ENCODE results near the gene PIGV.
A peak's percentile ranks its signal among the peaks of the same experiment; 100 is the strongest.
"Not testable (repeated sequence)": the region's sequence is repeated elsewhere in the genome, so short reads cannot be mapped to it uniquely, and the experiment has no call there.

PIGV gene

DNA sequence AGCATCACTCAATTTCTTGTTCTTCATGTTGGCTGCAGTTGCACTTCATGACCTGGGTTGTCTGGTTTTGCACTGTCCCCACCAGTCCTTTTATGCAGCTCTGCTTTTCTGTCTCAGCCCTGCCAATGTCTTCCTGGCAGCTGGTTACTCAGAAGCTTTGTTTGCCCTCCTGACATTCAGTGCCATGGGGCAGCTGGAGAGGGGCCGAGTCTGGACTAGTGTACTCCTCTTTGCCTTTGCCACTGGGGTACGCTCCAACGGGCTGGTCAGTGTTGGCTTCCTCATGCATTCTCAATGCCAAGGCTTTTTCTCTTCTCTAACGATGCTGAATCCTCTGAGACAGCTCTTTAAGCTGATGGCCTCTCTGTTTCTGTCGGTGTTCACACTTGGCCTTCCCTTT is 6.6 kb downstream of the PIGV start:
- Mint-ChIP-seq H3K4me1 (ENCODE audit: low read depth) (peaks cover 54% of the 10 kb centered on the region), H3K9me3 (no peaks in the 10 kb centered on the region), H3K4me3 (no peak overlapping the region), H3K36me3 (ENCODE audit: low read depth) (peaks cover 33% of the 10 kb centered on the region), H3K27ac (no peak overlapping the region), H3K27me3 (ENCODE audit: low read depth) (no peaks in the 10 kb centered on the region)

DNA sequence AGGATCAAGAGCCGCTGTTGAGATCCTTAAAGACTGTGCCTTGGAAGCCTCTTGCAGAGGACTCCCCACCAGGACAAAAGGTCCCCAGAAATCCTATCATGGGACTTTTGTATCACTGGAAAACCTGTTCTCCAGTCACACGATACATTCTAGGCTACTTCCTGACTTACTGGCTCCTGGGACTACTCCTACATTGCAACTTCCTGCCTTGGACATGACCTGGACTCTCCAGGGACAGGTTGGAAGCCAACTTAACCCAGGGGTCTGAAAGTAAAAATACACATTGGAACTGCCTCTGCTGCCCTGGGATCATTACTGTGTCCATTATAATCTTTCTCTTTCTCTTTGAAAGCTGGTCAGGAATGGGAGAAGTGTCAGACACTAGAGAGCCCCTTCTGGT is 9.9 kb downstream of the PIGV start:
- peak overlapping the region; percentile 41 for H3K27ac Mint-ChIP-seq
- peaks cover 53% of the 10 kb centered on the region for H3K4me1 Mint-ChIP-seq (ENCODE audit: low read depth)
- no peaks in the 10 kb centered on the region for H3K27me3 Mint-ChIP-seq (ENCODE audit: low read depth)
- no peaks in the 10 kb centered on the region for H3K9me3 Mint-ChIP-seq
- peaks cover 38% of the 10 kb centered on the region for H3K36me3 Mint-ChIP-seq (ENCODE audit: low read depth)
- no peak overlapping the region for H3K4me3 Mint-ChIP-seq

GRCh38 chr1:26799479-26800142 is 11.9 kb downstream of the PIGV start:
- Mint-ChIP-seq H3K4me3 (peak overlapping the region; percentile 57), H3K36me3 (ENCODE audit: low read depth) (peaks cover 22% of the 10 kb centered on the region), H3K4me1 (ENCODE audit: low read depth) (peaks cover 45% of the 10 kb centered on the region), H3K9me3 (no peaks in the 10 kb centered on the region), H3K27me3 (ENCODE audit: low read depth) (no peaks in the 10 kb centered on the region), H3K27ac (peak overlapping the region; percentile 89)

DNA sequence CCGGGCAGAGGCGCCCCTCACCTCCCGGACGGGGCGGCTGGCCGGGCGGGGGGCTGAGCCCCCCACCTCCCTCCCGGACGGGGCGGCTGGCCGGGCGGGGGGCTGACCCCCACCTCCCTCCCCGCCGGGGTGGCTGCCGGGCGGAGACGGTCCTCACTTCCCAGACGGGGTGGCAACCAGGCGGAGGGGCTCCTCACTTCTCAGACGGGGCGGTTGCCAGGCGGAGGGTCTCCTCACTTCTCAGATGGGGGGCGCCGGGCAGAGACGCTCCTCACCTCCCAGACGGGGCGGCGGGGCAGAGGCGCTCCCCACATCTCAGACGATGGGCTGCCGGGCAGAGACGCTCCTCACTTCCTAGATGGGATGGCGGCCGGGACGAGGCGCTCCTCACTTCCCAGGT is 16.2 kb downstream of the PIGV start:
- not testable (repeated sequence) for H3K9me3 Mint-ChIP-seq, H3K4me3 Mint-ChIP-seq

DNA sequence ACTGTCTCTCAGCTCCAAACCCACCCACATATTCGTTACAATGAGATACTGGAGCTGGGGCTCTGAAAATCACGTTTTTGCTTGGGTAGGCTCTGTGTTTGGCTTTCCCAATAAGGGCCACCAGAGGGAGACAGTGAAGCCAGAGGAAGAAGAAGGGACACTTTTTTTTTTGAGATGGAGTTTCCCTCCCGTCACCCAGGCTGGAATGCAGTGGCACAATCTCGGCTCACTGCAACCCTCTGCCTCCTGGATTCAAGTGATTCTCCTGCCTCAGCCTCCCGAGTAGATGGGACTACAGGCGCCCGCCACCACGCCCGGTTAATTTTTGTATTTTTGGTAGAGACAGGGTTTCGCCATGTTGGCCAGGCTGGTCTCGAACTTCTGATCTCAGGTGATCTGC is 22.4 kb downstream of the PIGV start:
- H3K27me3 Mint-ChIP-seq (ENCODE audit: low read depth); H3K4me3 Mint-ChIP-seq; H3K9me3 Mint-ChIP-seq; H3K36me3 Mint-ChIP-seq (ENCODE audit: low read depth): not testable (repeated sequence)
- peaks cover 28% of the 10 kb centered on the region for H3K4me1 Mint-ChIP-seq (ENCODE audit: low read depth)
- peak overlapping the region; percentile 69 for H3K27ac Mint-ChIP-seq

More for the DNA sequence above, 16.2 kb downstream of the PIGV start:
- peaks cover 40% of the 10 kb centered on the region for H3K4me1 Mint-ChIP-seq (ENCODE audit: low read depth)
- H3K36me3 Mint-ChIP-seq (ENCODE audit: low read depth), result peaks cover 13% of the 10 kb centered on the region
- H3K27me3 Mint-ChIP-seq (ENCODE audit: low read depth); H3K27ac Mint-ChIP-seq: not testable (repeated sequence)

GRCh38 chr1:26811057-26811456 is 23.3 kb downstream of the PIGV start:
- H3K4me3 Mint-ChIP-seq, result no peak overlapping the region

DNA sequence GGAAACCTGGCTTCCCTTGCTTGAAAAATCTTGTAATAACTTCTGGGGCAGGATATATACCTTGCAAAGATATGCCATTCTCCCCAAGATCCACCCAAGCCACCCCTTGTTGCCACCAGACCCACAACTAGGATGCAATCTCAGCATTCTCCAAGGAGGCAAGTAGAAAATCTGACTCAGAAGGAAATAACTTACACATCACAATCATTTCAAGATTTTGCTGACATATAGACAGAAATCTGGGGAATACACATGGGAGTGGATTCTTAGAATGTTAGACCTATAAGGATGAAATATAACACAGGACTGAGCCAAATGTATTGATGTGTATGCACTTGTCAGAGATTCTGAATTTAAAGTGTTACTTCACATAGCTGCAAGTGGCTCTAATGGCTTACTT is 24.0 kb downstream of the PIGV start:
- peaks cover 3% of the 10 kb centered on the region for H3K36me3 Mint-ChIP-seq (ENCODE audit: low read depth)
- H3K4me3 Mint-ChIP-seq, result no peak overlapping the region
- H3K27me3 Mint-ChIP-seq (ENCODE audit: low read depth), result no peaks in the 10 kb centered on the region
- H3K4me1 Mint-ChIP-seq (ENCODE audit: low read depth), result peaks cover 23% of the 10 kb centered on the region
- H3K9me3 Mint-ChIP-seq, result no peaks in the 10 kb centered on the region
- H3K27ac Mint-ChIP-seq, result peak overlapping the region; percentile 53

More at GRCh38 chr1:26811057-26811456, 23.3 kb downstream of the PIGV start:
- peaks cover 4% of the 10 kb centered on the region for H3K36me3 Mint-ChIP-seq (ENCODE audit: low read depth)
- H3K27me3 Mint-ChIP-seq (ENCODE audit: low read depth), result no peaks in the 10 kb centered on the region
- peaks cover 24% of the 10 kb centered on the region for H3K4me1 Mint-ChIP-seq (ENCODE audit: low read depth)
- no peak overlapping the region for H3K27ac Mint-ChIP-seq
- no peaks in the 10 kb centered on the region for H3K9me3 Mint-ChIP-seq

DNA sequence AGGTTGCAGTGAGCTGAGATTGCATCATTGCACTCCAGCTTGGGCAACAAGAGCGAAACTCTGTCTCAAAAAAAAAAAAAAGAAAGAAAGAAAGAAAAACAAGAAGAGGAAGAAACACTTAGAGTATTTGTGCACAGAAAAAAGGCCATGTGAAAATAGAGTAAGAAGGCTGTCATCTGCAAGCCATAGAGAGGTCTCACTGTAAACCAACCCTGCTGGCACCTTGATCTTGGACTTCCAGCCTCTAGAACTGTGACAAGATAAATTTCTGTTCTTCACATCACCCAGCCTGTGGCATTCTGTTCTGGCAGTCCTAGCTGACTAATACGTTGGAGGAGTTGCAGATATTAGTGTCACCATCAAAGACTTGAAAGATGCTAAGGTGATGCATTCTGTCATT is 26.6 kb downstream of the PIGV start:
- Mint-ChIP-seq H3K4me3 (no peak overlapping the region), H3K4me1 (ENCODE audit: low read depth) (peaks cover 20% of the 10 kb centered on the region), H3K27me3 (ENCODE audit: low read depth) (no peaks in the 10 kb centered on the region), H3K27ac (no peak overlapping the region), H3K36me3 (ENCODE audit: low read depth) (no peaks in the 10 kb centered on the region), H3K9me3 (no peaks in the 10 kb centered on the region)

DNA sequence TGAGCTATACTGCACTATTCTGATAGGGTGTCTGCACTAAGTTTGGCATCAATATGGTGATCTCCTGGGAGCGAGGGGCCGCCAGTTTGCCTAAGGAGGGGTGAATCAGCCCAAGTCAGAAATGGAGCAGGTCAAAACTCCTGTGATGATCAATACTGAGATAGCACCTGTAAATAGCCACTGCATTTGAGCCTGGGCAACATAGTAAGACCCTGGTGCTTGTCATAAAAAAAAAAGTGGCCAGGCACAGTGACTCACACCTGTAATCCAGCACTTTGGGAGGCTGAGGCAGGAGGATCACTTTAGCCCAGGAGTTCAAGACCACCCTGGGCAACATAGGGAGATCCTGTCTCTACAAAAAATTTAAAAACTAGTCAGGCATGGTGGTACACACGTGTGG is 27.1 kb downstream of the PIGV start:
- Mint-ChIP-seq H3K27me3 (ENCODE audit: low read depth) (no peaks in the 10 kb centered on the region), H3K27ac (no peak overlapping the region), H3K4me1 (ENCODE audit: low read depth) (peaks cover 20% of the 10 kb centered on the region), H3K9me3 (no peaks in the 10 kb centered on the region), H3K4me3 (no peak overlapping the region), H3K36me3 (ENCODE audit: low read depth) (no peaks in the 10 kb centered on the region)

- Mint-ChIP-seq H3K4me1 (ENCODE audit: low read depth) (peaks cover 18% of the 10 kb centered on the region), H3K36me3 (ENCODE audit: low read depth) (peaks cover 2% of the 10 kb centered on the region), H3K4me3 (no peak overlapping the region)
Measured at GRCh38 chr1:26820784-26821269, 33.1 kb downstream of the PIGV start.

GRCh38 chr1:26822737-26823395 is 35.1 kb downstream of the PIGV start:
- Mint-ChIP-seq H3K36me3 (ENCODE audit: low read depth) (peaks cover 10% of the 10 kb centered on the region), H3K4me1 (ENCODE audit: low read depth) (peaks cover 29% of the 10 kb centered on the region), H3K27me3 (ENCODE audit: low read depth) (no peaks in the 10 kb centered on the region), H3K27ac (peak overlapping the region; percentile 8), H3K4me3 (no peak overlapping the region), H3K9me3 (no peaks in the 10 kb centered on the region)

More at GRCh38 chr1:26820784-26821269, 33.1 kb downstream of the PIGV start:
- Mint-ChIP-seq H3K9me3 (no peaks in the 10 kb centered on the region), H3K27me3 (ENCODE audit: low read depth) (no peaks in the 10 kb centered on the region), H3K27ac (peak overlapping the region; percentile 34)

GRCh38 chr1:26824731-26825130 is 37.0 kb downstream of the PIGV start:
- no peak overlapping the region for H3K27ac Mint-ChIP-seq
- peaks cover 46% of the 10 kb centered on the region for H3K4me1 Mint-ChIP-seq (ENCODE audit: low read depth)
- no peaks in the 10 kb centered on the region for H3K27me3 Mint-ChIP-seq (ENCODE audit: low read depth)
- H3K4me3 Mint-ChIP-seq, result no peak overlapping the region
- H3K9me3 Mint-ChIP-seq, result no peaks in the 10 kb centered on the region
- peaks cover 22% of the 10 kb centered on the region for H3K36me3 Mint-ChIP-seq (ENCODE audit: low read depth)

GRCh38 chr1:26826261-26827105 is 38.7 kb downstream of the PIGV start, which contains the start of gene ZDHHC18:
Gene ZDHHC18 (plus strand): TSS chr1:26826688. CDS start chr1:26826805, 117 bp downstream.
- no peaks in the 10 kb centered on the region for H3K9me3 Mint-ChIP-seq
- peaks cover 48% of the 10 kb centered on the region for H3K4me1 Mint-ChIP-seq (ENCODE audit: low read depth)
- H3K4me3 Mint-ChIP-seq, result peak within 1 kb of the TSS; percentile 99
- H3K27ac Mint-ChIP-seq, result peak within 1 kb of the TSS; percentile 92
- H3K36me3 Mint-ChIP-seq (ENCODE audit: low read depth), result peaks cover 26% of the 10 kb centered on the region
- H3K27me3 Mint-ChIP-seq (ENCODE audit: low read depth), result no peaks in the 10 kb centered on the region

DNA sequence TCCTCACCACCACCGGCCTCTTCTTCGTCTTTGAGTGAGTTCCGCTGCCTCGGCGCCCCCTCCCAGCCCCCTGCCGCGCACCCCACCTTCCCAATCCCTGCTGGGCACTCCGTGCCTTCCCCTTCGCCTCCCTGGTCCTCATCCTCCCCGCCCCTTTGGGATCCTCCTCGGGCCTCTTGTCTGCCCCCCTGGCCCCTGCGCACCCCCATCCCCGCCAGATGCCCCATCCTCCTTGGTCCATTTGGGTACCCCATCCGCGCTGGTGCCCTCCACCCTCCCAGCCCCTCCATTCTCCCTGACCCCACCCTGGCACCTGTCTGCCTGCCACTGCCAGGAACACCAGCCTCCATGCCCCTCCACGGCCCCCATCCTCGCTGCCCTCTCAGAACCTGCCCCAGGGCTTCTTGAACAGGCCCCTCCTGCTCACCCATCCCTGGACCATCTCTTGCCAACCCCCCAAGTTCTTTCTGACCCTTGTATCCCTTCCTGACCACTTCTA is 39.4 kb downstream of the PIGV start:
- Mint-ChIP-seq H3K4me3 (peak overlapping the region; percentile 99), H3K36me3 (ENCODE audit: low read depth) (peaks cover 30% of the 10 kb centered on the region), H3K9me3 (no peaks in the 10 kb centered on the region), H3K27me3 (ENCODE audit: low read depth) (no peaks in the 10 kb centered on the region), H3K27ac (peak overlapping the region; percentile 92), H3K4me1 (ENCODE audit: low read depth) (peaks cover 54% of the 10 kb centered on the region)

All from T-helper 1 cell treated with Interleukin-12 subunit alpha and Interleukin-12 subunit beta and Interleukin-4 antibody, amounts not matched to agents 30 μg/mL and 1 μg/mL, for 36 hours (primary cell).